ENCODE data around the gene TTLL10. TPM values are rescaled to one million over a fixed set of nuclear protein-coding genes. Genes with fewer than 3 reads are reported as not detected.
A peak's percentile ranks its signal among the peaks of the same experiment; 100 is the strongest.

The TTLL10 gene
- total RNA-seq, 1 experiment from 2014 or later: 0.29 TPM

DNA sequence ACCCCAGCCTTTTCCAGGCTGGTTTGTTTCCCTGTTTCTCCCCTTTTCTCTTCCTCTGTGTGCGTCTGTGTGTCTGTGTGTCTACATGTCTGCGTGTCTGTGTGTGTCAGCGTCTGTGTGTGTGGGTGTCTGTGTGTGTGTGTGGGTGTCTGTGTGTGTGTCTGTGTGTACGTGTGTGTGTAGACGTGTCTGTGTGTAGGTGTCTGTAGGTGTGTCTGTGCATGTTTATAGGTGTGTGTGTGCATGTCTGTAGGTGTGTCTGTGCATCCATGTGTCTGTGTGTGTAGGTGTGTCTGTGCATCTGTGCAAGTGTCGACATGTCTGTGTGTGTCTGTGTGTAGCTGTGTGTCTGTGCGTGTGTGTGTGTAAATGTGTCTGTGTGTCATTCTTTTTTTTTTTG, 3.3 kb downstream of the TTLL10 start:
- CTCF ChIA-PET: no interaction called here
- Histone ChIP-seq H3K27me3 (replicated peaks; ENCODE audit: control insufficient read depth, insufficient read depth, low read length) (no peaks in the 10 kb centered on the region), H3K4me3 (ENCODE audit: low read depth, low read length) (no peak overlapping the region), H3K36me3 (ENCODE audit: control insufficient read depth, insufficient read depth, low read length) (no peaks in the 10 kb centered on the region), H3K4me1 (peaks cover 6% of the 10 kb centered on the region), H3K9me3 (no peaks in the 10 kb centered on the region)
- intact Hi-C loops (cut with micrococcal nuclease; ENCODE audit: unreplicated experiment): no loop called here
- peaks cover 6% of the 10 kb centered on the region for H3K36me3 Mint-ChIP-seq (ENCODE audit: insufficient read depth, unreplicated experiment)
- H3K27me3 Mint-ChIP-seq (ENCODE audit: insufficient read depth, unreplicated experiment): no peaks in the 10 kb centered on the region
- no peaks in the 10 kb centered on the region for H3K9me3 Mint-ChIP-seq (ENCODE audit: unreplicated experiment)
- TF ChIP-seq, protein P1, sequence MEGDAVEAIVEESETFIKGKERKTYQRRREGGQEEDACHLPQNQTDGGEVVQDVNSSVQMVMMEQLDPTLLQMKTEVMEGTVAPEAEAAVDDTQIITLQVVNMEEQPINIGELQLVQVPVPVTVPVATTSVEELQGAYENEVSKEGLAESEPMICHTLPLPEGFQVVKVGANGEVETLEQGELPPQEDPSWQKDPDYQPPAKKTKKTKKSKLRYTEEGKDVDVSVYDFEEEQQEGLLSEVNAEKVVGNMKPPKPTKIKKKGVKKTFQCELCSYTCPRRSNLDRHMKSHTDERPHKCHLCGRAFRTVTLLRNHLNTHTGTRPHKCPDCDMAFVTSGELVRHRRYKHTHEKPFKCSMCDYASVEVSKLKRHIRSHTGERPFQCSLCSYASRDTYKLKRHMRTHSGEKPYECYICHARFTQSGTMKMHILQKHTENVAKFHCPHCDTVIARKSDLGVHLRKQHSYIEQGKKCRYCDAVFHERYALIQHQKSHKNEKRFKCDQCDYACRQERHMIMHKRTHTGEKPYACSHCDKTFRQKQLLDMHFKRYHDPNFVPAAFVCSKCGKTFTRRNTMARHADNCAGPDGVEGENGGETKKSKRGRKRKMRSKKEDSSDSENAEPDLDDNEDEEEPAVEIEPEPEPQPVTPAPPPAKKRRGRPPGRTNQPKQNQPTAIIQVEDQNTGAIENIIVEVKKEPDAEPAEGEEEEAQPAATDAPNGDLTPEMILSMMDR (IDR thresholded peaks at IDR 0.05; ENCODE audit: insufficient read depth in 1 of 2, low read depth in 1 of 2, low read length in 1 of 2, severe bottlenecking in 1 of 2, unreplicated experiment in 1 of 2): no peak
- no TSS peak for BruUV-seq (replicated peaks)
- DNase-seq: no peak
- H3K27ac Mint-ChIP-seq (ENCODE audit: unreplicated experiment): no peak overlapping the region
- no peak overlapping the region for H3K4me3 Mint-ChIP-seq (ENCODE audit: unreplicated experiment)
- POLR2A ChIA-PET: no interaction called here
- H3K4me1 Mint-ChIP-seq (ENCODE audit: low read depth, unreplicated experiment): peaks cover 7% of the 10 kb centered on the region

DNA sequence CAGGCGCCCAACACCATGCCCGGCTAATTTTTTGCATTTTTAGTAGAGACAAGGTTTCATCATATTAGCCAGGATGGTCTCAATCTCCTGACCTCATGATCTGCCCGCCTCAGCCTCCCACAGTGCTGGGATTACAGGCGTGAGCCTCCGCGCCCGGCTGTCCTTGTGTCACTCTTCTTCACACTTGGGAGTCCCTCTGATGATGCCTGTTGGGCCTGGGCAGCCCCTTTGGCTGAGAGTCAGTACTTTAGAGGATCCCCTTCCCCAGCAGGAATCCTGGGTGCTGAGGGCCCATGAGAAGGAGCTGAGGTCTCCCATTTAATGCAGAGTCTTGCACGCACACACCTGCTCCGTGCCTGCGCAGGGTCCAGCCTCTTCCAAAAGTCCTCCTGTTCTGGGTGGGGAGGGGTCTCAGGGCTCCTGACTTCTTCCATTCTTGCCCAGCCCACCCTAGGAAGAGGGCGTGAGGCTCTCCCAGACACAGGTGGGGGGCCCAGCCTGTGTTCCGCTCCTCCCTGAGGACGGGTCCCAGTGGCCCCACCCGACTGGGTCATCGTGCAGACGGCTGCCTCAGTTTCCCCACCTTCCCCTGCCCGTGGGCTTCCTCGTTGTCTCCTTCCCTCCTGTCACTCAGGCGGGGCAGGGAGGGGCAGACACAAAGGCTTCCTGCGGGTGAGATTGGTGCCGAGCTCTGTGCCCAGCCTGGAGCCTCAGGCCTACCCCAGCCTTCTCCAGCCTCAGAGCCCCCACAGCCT, 3.9 kb downstream of the TTLL10 start:
- no peaks in the 10 kb centered on the region for H3K9me3 Mint-ChIP-seq (ENCODE audit: unreplicated experiment)
- H3K9me3 ChIP-seq: no peaks in the 10 kb centered on the region
- peaks cover 7% of the 10 kb centered on the region for H3K4me1 Mint-ChIP-seq (ENCODE audit: low read depth, unreplicated experiment)
- intact Hi-C loops (cut with micrococcal nuclease; ENCODE audit: unreplicated experiment): no loop called here
- TF ChIP-seq, protein P1 (IDR thresholded peaks at IDR 0.05; ENCODE audit: insufficient read depth in 1 of 2, low read depth in 1 of 2, low read length in 1 of 2, severe bottlenecking in 1 of 2, unreplicated experiment in 1 of 2): no peak
- no peak overlapping the region for H3K4me3 ChIP-seq (ENCODE audit: low read depth, low read length)
- H3K4me1 ChIP-seq: peaks cover 6% of the 10 kb centered on the region
- no peak overlapping the region for H3K27ac Mint-ChIP-seq (ENCODE audit: unreplicated experiment)
- no peak overlapping the region for H3K4me3 Mint-ChIP-seq (ENCODE audit: unreplicated experiment)
- no peaks in the 10 kb centered on the region for H3K27me3 ChIP-seq (replicated peaks; ENCODE audit: control insufficient read depth, insufficient read depth, low read length)
- CTCF ChIA-PET: no interaction called here
- POLR2A ChIA-PET: no interaction called here
- BruUV-seq (replicated peaks): no TSS peak
- peak in 1 of 2 experiments; percentile 12 for DNase-seq
- no peaks in the 10 kb centered on the region for H3K36me3 Mint-ChIP-seq (ENCODE audit: insufficient read depth, unreplicated experiment)
- no peaks in the 10 kb centered on the region for H3K36me3 ChIP-seq (ENCODE audit: control insufficient read depth, insufficient read depth, low read length)
- no peaks in the 10 kb centered on the region for H3K27me3 Mint-ChIP-seq (ENCODE audit: insufficient read depth, unreplicated experiment)

DNA sequence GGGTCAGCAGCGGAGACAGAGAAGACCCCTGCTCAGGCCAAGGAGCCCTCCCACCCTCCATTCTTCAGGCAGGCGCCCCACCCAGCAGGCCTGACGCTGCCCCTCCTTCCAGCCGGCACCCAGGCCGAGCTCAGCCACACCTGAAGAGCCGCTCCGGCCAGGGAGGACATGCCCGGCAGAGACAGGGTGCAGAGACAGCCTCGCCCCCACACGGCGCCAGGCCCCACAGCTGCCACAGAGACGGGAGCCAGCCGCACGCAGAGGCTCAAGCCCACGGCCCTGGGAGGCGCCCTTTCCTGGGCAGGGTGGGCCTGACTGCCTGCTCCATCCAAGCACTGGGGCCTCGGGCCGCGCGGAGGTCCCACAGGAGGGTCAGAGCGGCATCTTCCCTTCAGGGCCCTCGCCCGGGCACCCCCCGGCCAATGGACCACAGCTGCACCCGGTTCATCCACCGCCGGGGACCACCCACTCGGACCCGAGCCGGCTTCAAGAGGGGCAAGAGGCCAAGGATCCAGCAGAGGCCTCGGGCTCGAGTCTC, 5.2 kb downstream of the TTLL10 start:
- peaks cover 7% of the 10 kb centered on the region for H3K4me1 Mint-ChIP-seq (ENCODE audit: low read depth, unreplicated experiment)
- TF ChIP-seq, protein P1 (IDR thresholded peaks at IDR 0.05; ENCODE audit: insufficient read depth in 1 of 2, low read depth in 1 of 2, low read length in 1 of 2, severe bottlenecking in 1 of 2, unreplicated experiment in 1 of 2): no peak

More for the DNA sequence above, 5.2 kb downstream of the TTLL10 start:
- Histone ChIP-seq H3K36me3 (ENCODE audit: control insufficient read depth, insufficient read depth, low read length) (no peaks in the 10 kb centered on the region), H3K27me3 (replicated peaks; ENCODE audit: control insufficient read depth, insufficient read depth, low read length) (no peaks in the 10 kb centered on the region), H3K4me1 (peaks cover 6% of the 10 kb centered on the region), H3K9me3 (no peaks in the 10 kb centered on the region), H3K4me3 (ENCODE audit: low read depth, low read length) (no peak overlapping the region)
- POLR2A ChIA-PET: no interaction called here
- intact Hi-C loops (cut with micrococcal nuclease; ENCODE audit: unreplicated experiment): no loop called here
- no peaks in the 10 kb centered on the region for H3K27me3 Mint-ChIP-seq (ENCODE audit: insufficient read depth, unreplicated experiment)
- no peak overlapping the region for H3K27ac Mint-ChIP-seq (ENCODE audit: unreplicated experiment)
- DNase-seq: peak in 1 of 2 experiments; percentile 19
- H3K4me3 Mint-ChIP-seq (ENCODE audit: unreplicated experiment): no peak overlapping the region
- H3K9me3 Mint-ChIP-seq (ENCODE audit: unreplicated experiment): no peaks in the 10 kb centered on the region
- no peaks in the 10 kb centered on the region for H3K36me3 Mint-ChIP-seq (ENCODE audit: insufficient read depth, unreplicated experiment)
- CTCF ChIA-PET: no interaction called here
- BruUV-seq (replicated peaks): no TSS peak

All from Caco-2 (cell line).